Measurements from ENCODE around the gene ZPR1.
"Not testable (repeated sequence)": the region's sequence is repeated elsewhere in the genome, so short reads cannot be mapped to it uniquely, and the experiment has no call there.

The ZPR1 gene

GRCh38 chr11:116823031-116823843 is 35.4 kb upstream of the ZPR1 start, which contains the start of gene APOA4:
TSS of gene APOA4 (minus strand) at chr11:116823304. CDS start at chr11:116823191, 113 bp downstream.
- no peak for FAIRE-seq

- FAIRE-seq: no peak
Measured at GRCh38 chr11:116822575-116822974, 34.8 kb upstream of the ZPR1 start.

- no peak for FAIRE-seq
Measured at GRCh38 chr11:116821050-116821918, 33.5 kb upstream of the ZPR1 start.

- no peak for FAIRE-seq
Measured at GRCh38 chr11:116819049-116819448, 31.2 kb upstream of the ZPR1 start.

GRCh38 chr11:116814502-116814901 is 26.7 kb upstream of the ZPR1 start:
- no peak for FAIRE-seq

- no peak for FAIRE-seq
Measured at GRCh38 chr11:116813781-116814471, 26.1 kb upstream of the ZPR1 start.

- no peak for FAIRE-seq
Measured at GRCh38 chr11:116813170-116813569, 25.3 kb upstream of the ZPR1 start.

GRCh38 chr11:116812109-116812508 is 24.3 kb upstream of the ZPR1 start:
- peak; percentile 98 for FAIRE-seq

- no peak for FAIRE-seq
Measured at GRCh38 chr11:116811194-116811593, 23.4 kb upstream of the ZPR1 start.

- FAIRE-seq: no peak
Measured at GRCh38 chr11:116808262-116809175, 20.7 kb upstream of the ZPR1 start.

GRCh38 chr11:116807601-116808261 is 19.9 kb upstream of the ZPR1 start:
- FAIRE-seq: no peak

- no peak for FAIRE-seq
Measured at GRCh38 chr11:116804001-116804400, 16.2 kb upstream of the ZPR1 start.

GRCh38 chr11:116801662-116802061 is 13.8 kb upstream of the ZPR1 start:
- not testable (repeated sequence) for FAIRE-seq

- FAIRE-seq: no peak
Measured at GRCh38 chr11:116800610-116801009, 12.8 kb upstream of the ZPR1 start.

GRCh38 chr11:116798368-116798767 is 10.5 kb upstream of the ZPR1 start:
- no peak for FAIRE-seq

- FAIRE-seq: no peak
Measured at GRCh38 chr11:116797816-116798215, 10.0 kb upstream of the ZPR1 start.

- FAIRE-seq: no peak
Measured at GRCh38 chr11:116796548-116796947, 8.7 kb upstream of the ZPR1 start.

- no peak for FAIRE-seq
Measured at GRCh38 chr11:116794851-116795250, 7.0 kb upstream of the ZPR1 start.

GRCh38 chr11:116793772-116794097 is 5.9 kb upstream of the ZPR1 start:
- peak; percentile 66 for FAIRE-seq

GRCh38 chr11:116792869-116793771 is 5.3 kb upstream of the ZPR1 start:
- no peak for FAIRE-seq

Data from TTC549 (cell line).